Astrocyte (in vitro differentiated cells and primary cell): ENCODE data around the gene TMBIM1. TPM values are rescaled to one million over a fixed set of nuclear protein-coding genes. Genes with fewer than 3 reads are reported as not detected.

Experiments
- DNase-seq: peaks from one replicate; pipeline ENCODE4 v3.0.0-alpha.2; 2010; ENCODE audit warnings: low read depth
- FAIRE-seq: peaks from 2 replicates; lab custom pipeline; 2011; peaks lifted over from hg19 to GRCh38; lab: Jason Lieb, UNC
- H2AFZ ChIP-seq: 2 replicates; pipeline ENCODE4 v1.6.0; 2012; ENCODE audit warnings: low read depth, low read length, inconsistent platforms
- H3K27ac ChIP-seq: 2 replicates; pipeline ENCODE4 v1.5.1; 2011; ENCODE audit warnings: low read depth, low read length, inconsistent platforms
- H3K27me3 ChIP-seq: 2 replicates; pipeline ENCODE4 v1.6.0; 2011; ENCODE audit warnings: low read length, inconsistent platforms; ENCODE audit not compliant: insufficient read depth
- H3K36me3 ChIP-seq: 2 replicates; pipeline ENCODE4 v1.5.1; 2011; ENCODE audit warnings: low read length, inconsistent platforms; ENCODE audit not compliant: insufficient read depth
- H3K4me1 ChIP-seq: 2 replicates; pipeline ENCODE4 v1.5.1; 2011; ENCODE audit warnings: low read length, inconsistent platforms; ENCODE audit not compliant: insufficient read depth
- H3K4me2 ChIP-seq: 2 replicates; pipeline ENCODE4 v1.6.0; 2012; ENCODE audit warnings: low read length, inconsistent platforms
- H3K4me3 ChIP-seq: 2 replicates; pipeline ENCODE4 v1.5.1; 2011; ENCODE audit warnings: low read depth, mild to moderate bottlenecking, low read length, inconsistent platforms; ENCODE audit not compliant: insufficient read depth
- H3K79me2 ChIP-seq: 2 replicates; pipeline ENCODE4 v1.6.0; 2012; ENCODE audit warnings: mild to moderate bottlenecking, low read length, inconsistent platforms; ENCODE audit not compliant: insufficient read depth
- H3K9ac ChIP-seq: 2 replicates; pipeline ENCODE4 v1.6.0; 2012; ENCODE audit warnings: mild to moderate bottlenecking, low read length, inconsistent platforms
- H3K9me3 ChIP-seq: 2 replicates; pipeline ENCODE4 v1.5.1; 2012; ENCODE audit warnings: low read depth, mild to moderate bottlenecking, low read length, inconsistent platforms; ENCODE audit not compliant: insufficient read depth
- H4K20me1 ChIP-seq: 2 replicates; pipeline ENCODE4 v1.6.0; 2012; ENCODE audit warnings: low read length, inconsistent platforms; ENCODE audit not compliant: insufficient read depth
- H3K27ac Mint-ChIP-seq: one replicate; pipeline ENCODE4 v1.8.0; 2021; ENCODE audit warnings: mild to moderate bottlenecking, mixed read lengths; ENCODE audit not compliant: unreplicated experiment
- H3K27me3 Mint-ChIP-seq: one replicate; pipeline ENCODE4 v1.8.0; 2021; ENCODE audit warnings: low read depth, mixed read lengths; ENCODE audit not compliant: unreplicated experiment
- H3K36me3 Mint-ChIP-seq: one replicate; pipeline ENCODE4 v1.8.0; 2021; ENCODE audit warnings: low read depth, mixed read lengths; ENCODE audit not compliant: unreplicated experiment
- H3K4me1 Mint-ChIP-seq: one replicate; pipeline ENCODE4 v1.8.0; 2021; ENCODE audit warnings: low read depth, mixed read lengths; ENCODE audit not compliant: unreplicated experiment
- H3K4me3 Mint-ChIP-seq: one replicate; pipeline ENCODE4 v1.8.0; 2021; ENCODE audit warnings: mild to moderate bottlenecking, moderate library complexity, mixed read lengths; ENCODE audit not compliant: unreplicated experiment
- H3K9me3 Mint-ChIP-seq: one replicate; pipeline ENCODE4 v1.8.0; 2021; ENCODE audit warnings: mild to moderate bottlenecking, mixed read lengths; ENCODE audit not compliant: unreplicated experiment
- EZH2 ChIP-seq: IDR thresholded peaks from 2 replicates; pipeline ENCODE4 v1.6.1; 2012; ENCODE audit warnings: mild to moderate bottlenecking, low read length, inconsistent platforms; ENCODE audit not compliant: insufficient read depth
- total RNA-seq: library from RNA; stranded (reverse); gene quantifications from 2 replicates; pipeline ENCODE4 v1.2.1, GENCODE V29; 2021
- TF ChIP-seq, protein P1 (sequence below): IDR thresholded peaks from 2 replicates; pipeline ENCODE4 v1.5.1; 2011; ENCODE audit warnings: low read depth, mild to moderate bottlenecking, inconsistent platforms, low read length, moderate library complexity; ENCODE audit not compliant: insufficient read depth

The TMBIM1 gene
- total RNA-seq, 1 donor from 2014 or later: 37.2 TPM

DNA sequence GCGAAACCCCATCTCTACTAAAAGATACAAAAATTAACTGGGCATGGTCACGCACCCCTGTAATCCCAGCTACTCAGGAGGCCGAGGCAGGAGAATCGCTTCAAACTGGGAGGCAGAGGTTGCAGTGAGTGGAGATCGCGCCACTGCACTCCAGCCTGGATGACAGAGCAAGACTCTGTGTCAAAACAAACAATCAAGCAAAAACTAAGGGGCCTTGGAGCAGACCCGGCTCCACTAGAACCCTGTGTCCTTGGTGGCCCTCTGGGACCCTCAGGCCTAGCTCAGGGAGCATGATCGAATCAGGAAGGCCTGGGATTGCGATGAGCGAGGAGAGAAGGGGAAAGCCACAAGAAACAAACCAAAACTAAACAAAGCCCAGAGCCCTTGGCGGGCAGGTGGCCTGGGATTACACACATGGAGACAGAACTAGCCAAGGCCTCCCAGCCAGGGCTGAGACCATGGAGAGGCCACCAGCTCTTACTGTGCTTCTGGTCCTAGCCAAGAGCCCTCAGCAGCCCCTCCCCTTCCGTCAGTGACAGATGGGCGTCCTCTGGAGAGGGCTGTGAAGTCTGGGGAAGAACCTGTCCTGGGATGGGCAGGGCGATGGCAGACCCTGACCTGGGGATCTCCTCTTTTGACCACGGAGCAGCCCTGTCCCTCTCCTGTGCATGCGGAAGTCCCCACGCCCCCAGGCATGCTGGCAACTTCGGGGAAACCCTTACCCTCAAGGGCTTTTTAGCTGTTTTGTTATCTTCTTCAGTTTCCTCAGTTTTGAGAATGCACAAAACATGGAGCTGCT lies 36.9 kb upstream of the TMBIM1 start:
- no peaks in the 10 kb centered on the region for H3K79me2 ChIP-seq
- H3K4me3 Mint-ChIP-seq: no peak overlapping the region
- H3K36me3 Mint-ChIP-seq: peaks cover 6% of the 10 kb centered on the region
- H3K27ac Mint-ChIP-seq: no peak overlapping the region
- peaks cover 2% of the 10 kb centered on the region for H3K4me1 ChIP-seq
- TF ChIP-seq, protein P1, sequence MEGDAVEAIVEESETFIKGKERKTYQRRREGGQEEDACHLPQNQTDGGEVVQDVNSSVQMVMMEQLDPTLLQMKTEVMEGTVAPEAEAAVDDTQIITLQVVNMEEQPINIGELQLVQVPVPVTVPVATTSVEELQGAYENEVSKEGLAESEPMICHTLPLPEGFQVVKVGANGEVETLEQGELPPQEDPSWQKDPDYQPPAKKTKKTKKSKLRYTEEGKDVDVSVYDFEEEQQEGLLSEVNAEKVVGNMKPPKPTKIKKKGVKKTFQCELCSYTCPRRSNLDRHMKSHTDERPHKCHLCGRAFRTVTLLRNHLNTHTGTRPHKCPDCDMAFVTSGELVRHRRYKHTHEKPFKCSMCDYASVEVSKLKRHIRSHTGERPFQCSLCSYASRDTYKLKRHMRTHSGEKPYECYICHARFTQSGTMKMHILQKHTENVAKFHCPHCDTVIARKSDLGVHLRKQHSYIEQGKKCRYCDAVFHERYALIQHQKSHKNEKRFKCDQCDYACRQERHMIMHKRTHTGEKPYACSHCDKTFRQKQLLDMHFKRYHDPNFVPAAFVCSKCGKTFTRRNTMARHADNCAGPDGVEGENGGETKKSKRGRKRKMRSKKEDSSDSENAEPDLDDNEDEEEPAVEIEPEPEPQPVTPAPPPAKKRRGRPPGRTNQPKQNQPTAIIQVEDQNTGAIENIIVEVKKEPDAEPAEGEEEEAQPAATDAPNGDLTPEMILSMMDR: no peak
- TF ChIP-seq EZH2: no peak
- no peaks in the 10 kb centered on the region for H3K9me3 Mint-ChIP-seq
- H3K36me3 ChIP-seq: no peaks in the 10 kb centered on the region
- H3K27me3 Mint-ChIP-seq: peaks cover 17% of the 10 kb centered on the region
- no peaks in the 10 kb centered on the region for H3K27me3 ChIP-seq
- no peak for DNase-seq
- no peak overlapping the region for H3K4me3 ChIP-seq
- no peak overlapping the region for H3K27ac ChIP-seq
- peaks cover 3% of the 10 kb centered on the region for H4K20me1 ChIP-seq
- H2AFZ ChIP-seq: no peak overlapping the region
- no peak overlapping the region for H3K9ac ChIP-seq
- H3K9me3 ChIP-seq: no peaks in the 10 kb centered on the region
- no peak overlapping the region for H3K4me2 ChIP-seq
- H3K4me1 Mint-ChIP-seq: peaks cover 19% of the 10 kb centered on the region
- no peak for FAIRE-seq

DNA sequence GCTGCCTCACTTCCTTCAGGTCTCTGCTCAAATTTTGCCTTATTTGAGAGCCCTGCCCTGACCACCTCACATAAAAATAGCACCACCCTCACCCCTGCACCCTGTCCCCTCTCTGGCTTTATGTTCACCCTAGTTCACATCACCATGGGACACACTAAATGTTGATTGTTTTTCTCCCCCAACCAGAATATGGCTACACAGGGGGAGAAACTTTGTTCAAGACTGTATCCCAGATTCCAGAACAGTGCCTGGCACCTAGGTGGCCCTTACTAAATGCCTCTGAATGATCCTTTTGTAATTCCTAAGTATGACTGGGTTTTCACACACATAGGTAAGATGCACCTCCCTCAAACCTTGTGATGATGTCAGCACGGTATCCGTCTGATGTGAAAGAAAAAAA lies 36.0 kb upstream of the TMBIM1 start:
- TF ChIP-seq EZH2: no peak
- TF ChIP-seq, protein P1: no peak
- no peak overlapping the region for H2AFZ ChIP-seq
- peaks cover 9% of the 10 kb centered on the region for H3K4me1 ChIP-seq
- no peak overlapping the region for H3K4me2 ChIP-seq
- no peaks in the 10 kb centered on the region for H3K9me3 Mint-ChIP-seq
- no peaks in the 10 kb centered on the region for H3K36me3 ChIP-seq
- no peaks in the 10 kb centered on the region for H3K27me3 ChIP-seq
- no peaks in the 10 kb centered on the region for H3K79me2 ChIP-seq
- peaks cover 17% of the 10 kb centered on the region for H3K27me3 Mint-ChIP-seq
- H3K9ac ChIP-seq: no peak overlapping the region
- H3K27ac Mint-ChIP-seq: no peak overlapping the region
- H3K9me3 ChIP-seq: no peaks in the 10 kb centered on the region
- FAIRE-seq (no peak), DNase-seq (no peak)
- H3K36me3 Mint-ChIP-seq: peaks cover 6% of the 10 kb centered on the region
- H3K4me1 Mint-ChIP-seq: peaks cover 24% of the 10 kb centered on the region
- H3K4me3 ChIP-seq: no peak overlapping the region
- H4K20me1 ChIP-seq: peaks cover 3% of the 10 kb centered on the region
- no peak overlapping the region for H3K27ac ChIP-seq
- H3K4me3 Mint-ChIP-seq: no peak overlapping the region
